H1 (cell line): ENCODE measurements around the gene AKAP9. TPM values are rescaled to one million over a fixed set of nuclear protein-coding genes. Genes with fewer than 3 reads are reported as not detected.
A peak's percentile ranks its signal among the peaks of the same experiment; 100 is the strongest.

Experiments
- CTCF ChIA-PET: fragments of 300-600 bp; sonication (Branson Sonifier 250); formaldehyde crosslinking; loops from one replicate; lab custom pipeline; 2021; ENCODE audit not compliant: partially characterized antibody; lab: Charles Lee
- POLR2A ChIA-PET: fragments of 300-600 bp; sonication (Branson Sonifier 250); formaldehyde crosslinking; loops from one replicate; lab custom pipeline; 2021; ENCODE audit warnings: inconsistent platforms; ENCODE audit not compliant: partially characterized antibody; lab: Charles Lee
- DNase-seq, 2 experiments: peaks; one replicate each; pipeline versions ENCODE4 v3.0.0 to v3.0.0-alpha.2; 2010 to 2022; ENCODE audit warnings: low spot score in 2 of 2, low read depth in 1 of 2, mixed read lengths in 1 of 2
- FAIRE-seq: peaks from 2 replicates; lab custom pipeline; 2011; peaks lifted over from hg19 to GRCh38; lab: Jason Lieb, UNC
- H2AFZ ChIP-seq: 2 replicates; pipeline ENCODE4 v1.8.1; 2012; ENCODE audit warnings: low read length, inconsistent platforms
- H2AK5ac ChIP-seq: 2 replicates; pipeline ENCODE4 v1.6.1; 2013; ENCODE audit warnings: low read depth, low read length
- H2BK120ac ChIP-seq: replicated peaks from 2 replicates; pipeline ENCODE3; 2013; ENCODE audit warnings: low read depth, low read length, inconsistent platforms
- H2BK12ac ChIP-seq: 2 replicates; pipeline ENCODE4 v1.6.1; 2013; ENCODE audit warnings: low read depth, low read length
- H2BK15ac ChIP-seq: 2 replicates; pipeline ENCODE4 v1.6.1; 2013; ENCODE audit warnings: low read length
- H2BK20ac ChIP-seq: 2 replicates; pipeline ENCODE4 v1.6.1; 2013; ENCODE audit warnings: low read length
- H2BK5ac ChIP-seq: 2 replicates; pipeline ENCODE4 v1.6.1; 2013; ENCODE audit warnings: low read depth, low read length
- H3K14ac ChIP-seq: 2 replicates; pipeline ENCODE4 v1.6.1; 2013; ENCODE audit warnings: inconsistent platforms; ENCODE audit not compliant: insufficient read length
- H3K18ac ChIP-seq: 2 replicates; pipeline ENCODE4 v1.6.1; 2013; ENCODE audit warnings: low read length; ENCODE audit errors: extremely low read depth
- H3K23ac ChIP-seq: 2 replicates; pipeline ENCODE4 v1.6.1; 2013; ENCODE audit warnings: inconsistent platforms; ENCODE audit not compliant: insufficient read length
- H3K23me2 ChIP-seq: 2 replicates; pipeline ENCODE4 v1.6.1; 2013; ENCODE audit warnings: low read depth, low read length
- H3K27ac ChIP-seq: 2 replicates; pipeline ENCODE4 v1.6.1; 2011; ENCODE audit warnings: low read depth, low read length, inconsistent platforms
- H3K27me3 ChIP-seq, 4 experiments: replicated peaks in 1 of 4; 1 replicate in 1 of 4; 2 replicates in 3 of 4; pipeline versions ENCODE4 v1.6.1 to v1.8.1; 2011 to 2013; ENCODE audit warnings: low read length in 3 of 4, mild to moderate bottlenecking in 3 of 4, inconsistent platforms in 2 of 4, mixed read lengths in 2 of 4, moderate library complexity in 1 of 4; ENCODE audit not compliant: control insufficient read depth in 3 of 4, insufficient read depth in 3 of 4; ENCODE audit errors: extremely low read depth in 1 of 4
- H3K36me3 ChIP-seq, 4 experiments: 2 replicates each; pipeline versions ENCODE4 v1.6.1 to v1.8.1; 2011 to 2013; ENCODE audit warnings: mild to moderate bottlenecking in 4 of 4, low read length in 3 of 4, moderate library complexity in 2 of 4, control low read depth in 1 of 4, inconsistent platforms in 1 of 4; ENCODE audit not compliant: insufficient read depth in 4 of 4, control insufficient read depth in 2 of 4
- H3K4ac ChIP-seq: replicated peaks from 2 replicates; pipeline ENCODE3; 2013; ENCODE audit warnings: low read length, low read depth, mixed read lengths, inconsistent platforms; ENCODE audit not compliant: insufficient read length
- H3K4me1 ChIP-seq, 4 experiments: replicated peaks in 1 of 4; 1 replicate in 1 of 4; 2 replicates in 3 of 4; pipeline versions ENCODE4 v1.6.1 to v1.8.1; 2011 to 2013; ENCODE audit warnings: low read length in 3 of 4, inconsistent platforms in 2 of 4, mixed read lengths in 1 of 4; ENCODE audit not compliant: insufficient read depth in 4 of 4, control insufficient read depth in 3 of 4
- H3K4me2 ChIP-seq, 2 experiments: 2 replicates each; pipeline versions ENCODE4 v1.6.1 to v1.8.1; 2011 to 2013; ENCODE audit warnings: low read depth in 2 of 2, low read length in 2 of 2, control low read depth in 1 of 2, inconsistent platforms in 1 of 2, mild to moderate bottlenecking in 1 of 2; ENCODE audit not compliant: insufficient read depth in 1 of 2
- H3K4me3 ChIP-seq, 4 experiments: fragments of 200-600, 300-600 bp in 1 of 4; sonication (generic), shearing (Covaris generic), sonication (Bioruptor Twin) in 1 of 4; 2 replicates each; pipeline versions ENCODE4 v1.5.1 to v1.8.1; 2011 to 2016; ENCODE audit warnings: low read length in 4 of 4, low read depth in 3 of 4, control low read depth in 2 of 4, inconsistent platforms in 2 of 4, mild to moderate bottlenecking in 2 of 4, mixed read lengths in 1 of 4, moderate library complexity in 1 of 4; ENCODE audit not compliant: insufficient read depth in 2 of 4; ENCODE audit errors: extremely low read depth in 1 of 4
- H3K56ac ChIP-seq: replicated peaks from 2 replicates; pipeline ENCODE3; 2013; ENCODE audit warnings: low read depth, mild to moderate bottlenecking, mixed read lengths, low read length, inconsistent platforms; ENCODE audit not compliant: insufficient read length
- H3K79me1 ChIP-seq: 2 replicates; pipeline ENCODE4 v1.6.1; 2013; ENCODE audit warnings: low read depth, low read length, control low read depth
- H3K79me2 ChIP-seq, 2 experiments: 2 replicates each; pipeline versions ENCODE4 v1.6.1 to v1.8.1; 2012 to 2013; ENCODE audit warnings: low read length in 2 of 2, mild to moderate bottlenecking in 2 of 2, inconsistent platforms in 1 of 2; ENCODE audit not compliant: insufficient read depth in 2 of 2, control insufficient read depth in 1 of 2
- H3K9ac ChIP-seq, 4 experiments: replicated peaks in 1 of 4; 1 replicate in 1 of 4; 2 replicates in 3 of 4; pipeline versions ENCODE4 v1.6.1 to v1.8.1; 2011 to 2013; ENCODE audit warnings: low read depth in 3 of 4, low read length in 3 of 4, control low read depth in 2 of 4, mild to moderate bottlenecking in 2 of 4, moderate library complexity in 2 of 4, inconsistent platforms in 1 of 4; ENCODE audit errors: extremely low read depth in 1 of 4
- H3K9me3 ChIP-seq, 2 experiments: 2 replicates each; pipeline versions ENCODE4 v1.6.1 to v1.8.1; 2012 to 2013; ENCODE audit warnings: mild to moderate bottlenecking in 2 of 2, moderate library complexity in 2 of 2, control low read depth in 1 of 2, inconsistent platforms in 1 of 2, low read depth in 1 of 2, low read length in 1 of 2, mixed read lengths in 1 of 2; ENCODE audit not compliant: insufficient read depth in 2 of 2
- H4K20me1 ChIP-seq, 2 experiments: replicated peaks in 1 of 2; 2 replicates each; pipeline versions ENCODE3 to v1.8.1; 2011 to 2013; ENCODE audit warnings: inconsistent platforms in 2 of 2, low read length in 2 of 2, mild to moderate bottlenecking in 1 of 2; ENCODE audit not compliant: insufficient read depth in 2 of 2, control insufficient read depth in 1 of 2
- H4K5ac ChIP-seq: 2 replicates; pipeline ENCODE4 v1.6.1; 2013; ENCODE audit warnings: low read length, low read depth, mixed read lengths, inconsistent platforms; ENCODE audit not compliant: insufficient read length
- H4K8ac ChIP-seq: 2 replicates; pipeline ENCODE4 v1.8.0; 2013; ENCODE audit warnings: mild to moderate bottlenecking, moderate library complexity, low read length, inconsistent platforms; ENCODE audit not compliant: insufficient read depth; ENCODE audit errors: extremely low read depth
- H4K91ac ChIP-seq: replicated peaks from 2 replicates; pipeline ENCODE3; 2013; ENCODE audit warnings: low read length, mixed read lengths, inconsistent platforms; ENCODE audit not compliant: insufficient read length
- ASH2L ChIP-seq: fragments of 200-600, 300-600 bp; sonication (generic); IDR thresholded peaks from one replicate; pipeline ENCODE4 v1.7.1; 2017; ENCODE audit warnings: low read length
- ATF3 ChIP-seq: IDR thresholded peaks from 2 replicates; pipeline ENCODE4 v1.6.1; 2011; ENCODE audit warnings: low read depth, mild to moderate bottlenecking, low read length; ENCODE audit not compliant: insufficient read depth
- CTBP2 ChIP-seq: IDR thresholded peaks from 2 replicates; pipeline ENCODE4 v1.7.0; 2011; ENCODE audit warnings: borderline replicate concordance, mild to moderate bottlenecking, moderate library complexity, mixed read lengths, low read length; ENCODE audit not compliant: insufficient read depth, insufficient read length
- EP300 ChIP-seq, 2 experiments: IDR thresholded peaks; 1 replicate in 1 of 2; 2 replicates in 1 of 2; pipeline ENCODE4 v1.6.1; 2011 to 2012; ENCODE audit warnings: low read depth in 2 of 2, low read length in 2 of 2, mild to moderate bottlenecking in 2 of 2, borderline replicate concordance in 1 of 2, inconsistent platforms in 1 of 2, moderate library complexity in 1 of 2
- HDAC6 ChIP-seq: IDR thresholded peaks from one replicate; pipeline ENCODE4 v1.7.1; 2012; ENCODE audit warnings: low read depth, mild to moderate bottlenecking, inconsistent platforms, low read length, moderate library complexity
- RXRA ChIP-seq: IDR thresholded peaks from 2 replicates; pipeline ENCODE4 v1.6.1; 2011; ENCODE audit warnings: low read depth, mild to moderate bottlenecking, low read length, moderate library complexity; ENCODE audit not compliant: insufficient read depth
- SIX5 ChIP-seq: IDR thresholded peaks from 2 replicates; pipeline ENCODE4 v1.6.1; 2011; ENCODE audit warnings: mild to moderate bottlenecking, low read depth, low read length
- SP1 ChIP-seq: IDR thresholded peaks from 2 replicates; pipeline ENCODE4 v1.6.1; 2011; ENCODE audit warnings: low read depth, low read length
- SUZ12 ChIP-seq: fragments of 200-600 bp; sonication (generic); IDR thresholded peaks from 2 replicates; pipeline ENCODE4 v1.6.1; 2012; ENCODE audit warnings: mild to moderate bottlenecking, inconsistent platforms, low read length, moderate library complexity, mixed read lengths
- TCF12 ChIP-seq: IDR thresholded peaks from 2 replicates; pipeline ENCODE4 v1.6.1; 2011; ENCODE audit warnings: low read depth, mild to moderate bottlenecking, low read length
- WGBS, 2 experiments: shearing (Covaris generic) in 1 of 2; methylation state at CpG; one replicate each; pipeline versions ENCODE4 v1.1.6 to v1.1.7; 2013 to 2015; ENCODE audit warnings: low lambda C conversion rate in 2 of 2, mixed read lengths in 2 of 2, inconsistent platforms in 1 of 2, low coverage in 1 of 2, missing lambda C conversion rate in 1 of 2; ENCODE audit not compliant: insufficient replicate concordance in 2 of 2, insufficient coverage in 1 of 2, insufficient read length in 1 of 2; ENCODE audit errors: extremely low coverage in 1 of 2, missing lambda C conversion rate in 1 of 2; 5-methylcytosine and 5-hydroxymethylcytosine counted together
- polyA plus RNA-seq, 7 experiments: library from polyadenylated mRNA; depleted of rRNA in 3 of 7; stranded (reverse) in 5 of 7; unstranded in 2 of 7; fragments of >200 nt in 5 of 7; fragments of 200-250 nt in 2 of 7; gene quantifications; 1 replicate in 5 of 7; 2 replicates in 1 of 7; 4 replicates in 1 of 7; pipeline versions ENCODE4 v1.2.1 to v1.2.3, GENCODE V29; 2011 to 2013; ENCODE audit warnings: missing spikeins in 2 of 7, mixed read lengths in 2 of 7
- total RNA-seq: library from RNA; stranded (reverse); fragmentation: NEBNext Ultra II Directional; extraction: Animal tissue kit (Norgen Biotek cat#: 25700); gene quantifications from 2 replicates; pipeline ENCODE4 v1.2.1, GENCODE V29; 2021

Gene AKAP9
- total and polyA plus RNA-seq, 2 of the 8 experiments (the other 6 are each of a cell fraction or from before 2014, with no cell fraction given) = 6.2 to 26.3 TPM

- ChIA-PET POLR2A (interaction anchor here (0.6 to 1.9 kb wide), 13 partner anchors 9 to 1367 kb away, joined by 3 to 12 read pairs (median 4); partner anchors contain the start of genes ANKIB1, GATAD1, KRIT1 and LRRD1), CTCF (interaction anchor here (0.6 to 2.8 kb wide), 10 partner anchors 10 to 326 kb away, joined by 3 to 14 read pairs (median 4); partner anchors contain the start of genes GATAD1 and LRRD1)
- Histone ChIP-seq H2BK120ac (peak within 1 kb of the TSS; percentile 88), H3K4ac (peak within 1 kb of the TSS; percentile 90), H3K4me1 (peaks cover 0 to 6% (median 0%) of the 10 kb centered on the region in 4 experiments; a peak in 4 of 7 replicates), H3K23me2 (no peaks in the 10 kb centered on the region; the same call in 1 of the 2 replicates), H3K4me3 (peak within 1 kb of the TSS; percentile 74 to 97 (median 89)), H4K8ac (peak within 1 kb of the TSS; percentile 96), H2BK5ac (peak within 1 kb of the TSS; percentile 99), H3K36me3 (peaks cover 0 to 19% (median 7%) of the 10 kb centered on the region in 4 experiments; a peak in 3 of 8 replicates), H3K27ac (peak within 1 kb of the TSS; percentile 94), H4K91ac (peak within 1 kb of the TSS; percentile 98), H3K23ac (no peak within 1 kb of the TSS), H2AK5ac (no peak within 1 kb of the TSS), H3K27me3 (no peaks in the 10 kb centered on the region), H3K79me2 (peaks cover 6 to 40% of the 10 kb centered on the region in 2 experiments; a peak in 3 of 4 replicates), H3K79me1 (no peaks in the 10 kb centered on the region; the same call in 1 of the 2 replicates), H4K20me1 (peaks cover 0 to 5% of the 10 kb centered on the region in 2 experiments), H3K9ac (peak within 1 kb of the TSS; percentile 79 to 96 (median 90)), H4K5ac (peak within 1 kb of the TSS; percentile 89), H3K14ac (no peak within 1 kb of the TSS), H3K9me3 (0 out of 4 replicates have a peak, but pooled peaks cover 0 to under 1% of the 10 kb centered on the region in 2 experiments), H2BK20ac (peak within 1 kb of the TSS; percentile 43; the same call in 1 of the 2 replicates), H3K4me2 (peak within 1 kb of the TSS; percentile 73 to 75), H3K18ac (peak within 1 kb of the TSS; percentile 93), H3K56ac (peak within 1 kb of the TSS; percentile 98), H2AFZ (peak within 1 kb of the TSS; percentile 87), H2BK15ac (peak within 1 kb of the TSS; percentile 65; the same call in 1 of the 2 replicates), H2BK12ac (peak within 1 kb of the TSS; percentile 80)
- WGBS, 2 experiments = 1% methylated on average over 67 of the region's 73 CpGs; no CpG with 5 or more reads in 1 of the 2 experiments
- FAIRE-seq (no peak), DNase-seq (peak; percentile 60 to 97)
- no peak; the same call in 1 of the 2 replicates for TF ChIP-seq SP1
- no peak for TF ChIP-seq CTBP2
- TF ChIP-seq RXRA = no peak
- TF ChIP-seq SUZ12 = no peak
- peak in 1 of 2 experiments; percentile 34; a peak in 1 of 3 replicates for TF ChIP-seq EP300 (IDR thresholded peaks at IDR 0.05; ENCODE audit: borderline replicate concordance in 1 of 2, low read depth in 2 of 2, low read length in 2 of 2)
- TF ChIP-seq ASH2L = peak; percentile 90
- TF ChIP-seq TCF12 = no peak
- no peak for TF ChIP-seq ATF3
- TF ChIP-seq SIX5 = no peak
- TF ChIP-seq HDAC6 = no peak
Observed at GRCh38 chr7:92134271-92135051, 193.8 kb downstream of the AKAP9 start, which contains the start of gene CYP51A1. Gene CYP51A1, minus strand, starts transcription at chr7:92134477. Its CDS starts 113 bp downstream, at chr7:92134364.
